Mesothelial cell of epicardium (in vitro differentiated cells): Measurements from ENCODE around the gene TENM4. TPM values are rescaled to one million over a fixed set of nuclear protein-coding genes. Genes with fewer than 3 reads are reported as not detected.

ENCODE experiments used
- DNase-seq, 2 experiments: peaks; one replicate each; pipeline ENCODE4 v3.0.0; 2021; ENCODE audit warnings: low spot score in 2 of 2; ENCODE audit not compliant: unreplicated experiment in 2 of 2
- H3K27ac Mint-ChIP-seq: 2 replicates; pipeline ENCODE4 v1.8.0; 2021; ENCODE audit warnings: mixed read lengths
- H3K27me3 Mint-ChIP-seq: 2 replicates; pipeline ENCODE4 v1.8.0; 2021; ENCODE audit warnings: low read depth, mixed read lengths
- H3K36me3 Mint-ChIP-seq: 2 replicates; pipeline ENCODE4 v1.8.0; 2021; ENCODE audit warnings: mixed read lengths
- H3K4me1 Mint-ChIP-seq: 2 replicates; pipeline ENCODE4 v1.8.0; 2021; ENCODE audit warnings: mixed read lengths
- H3K4me3 Mint-ChIP-seq: 2 replicates; pipeline ENCODE4 v1.8.0; 2021; ENCODE audit warnings: mild to moderate bottlenecking, moderate library complexity, mixed read lengths
- H3K9me3 Mint-ChIP-seq: 2 replicates; pipeline ENCODE4 v1.8.0; 2021; ENCODE audit warnings: mixed read lengths
- total RNA-seq: library from RNA; stranded (reverse); gene quantifications from 3 replicates; pipeline ENCODE4 v1.2.1, GENCODE V29; 2021
- TF ChIP-seq, protein P1 (sequence below): fragments of 200-600 bp; sonication (generic); IDR thresholded peaks from one replicate; pipeline ENCODE4 v1.5.0; 2021; ENCODE audit warnings: antibody characterized with exemption; ENCODE audit not compliant: unreplicated experiment

The TENM4 gene
- total RNA-seq, 1 donor from 2014 or later = 187 TPM

DNA sequence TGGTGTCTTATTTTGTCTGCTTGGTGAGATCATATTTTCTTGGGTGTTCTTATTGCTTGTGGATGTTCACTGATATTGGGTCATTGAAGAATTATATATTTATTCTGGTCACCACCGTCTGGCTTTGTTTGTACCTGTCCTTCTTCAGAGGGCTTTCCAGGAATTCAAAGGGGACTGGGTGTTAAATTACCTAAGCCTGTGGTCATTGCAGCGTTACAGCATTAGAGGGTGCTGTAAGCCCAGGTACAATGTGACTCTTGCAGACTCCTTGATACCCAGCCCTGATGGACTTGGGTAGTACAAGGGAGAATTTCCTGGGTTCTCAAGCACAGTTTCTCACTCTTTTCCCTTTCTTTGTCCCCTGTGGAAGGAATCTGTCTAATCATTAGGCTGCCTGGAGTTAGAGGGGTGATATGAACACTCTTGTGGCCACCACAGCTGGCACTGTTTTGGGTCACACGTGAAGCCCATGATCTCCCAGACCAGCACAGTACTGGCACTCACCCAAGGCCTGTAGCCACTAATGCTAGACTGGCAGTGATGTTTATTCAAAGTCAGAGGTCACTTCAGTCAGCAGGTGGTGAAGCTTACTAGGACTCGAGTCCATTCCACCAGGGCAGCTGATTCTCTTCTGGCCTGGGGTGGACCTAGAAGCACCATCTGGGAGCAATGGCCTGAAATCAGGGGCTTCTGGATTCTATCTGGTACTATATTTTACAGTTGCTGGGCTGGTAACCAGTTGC, 810.1 kb downstream of the TENM4 start:
- TF ChIP-seq, protein P1, sequence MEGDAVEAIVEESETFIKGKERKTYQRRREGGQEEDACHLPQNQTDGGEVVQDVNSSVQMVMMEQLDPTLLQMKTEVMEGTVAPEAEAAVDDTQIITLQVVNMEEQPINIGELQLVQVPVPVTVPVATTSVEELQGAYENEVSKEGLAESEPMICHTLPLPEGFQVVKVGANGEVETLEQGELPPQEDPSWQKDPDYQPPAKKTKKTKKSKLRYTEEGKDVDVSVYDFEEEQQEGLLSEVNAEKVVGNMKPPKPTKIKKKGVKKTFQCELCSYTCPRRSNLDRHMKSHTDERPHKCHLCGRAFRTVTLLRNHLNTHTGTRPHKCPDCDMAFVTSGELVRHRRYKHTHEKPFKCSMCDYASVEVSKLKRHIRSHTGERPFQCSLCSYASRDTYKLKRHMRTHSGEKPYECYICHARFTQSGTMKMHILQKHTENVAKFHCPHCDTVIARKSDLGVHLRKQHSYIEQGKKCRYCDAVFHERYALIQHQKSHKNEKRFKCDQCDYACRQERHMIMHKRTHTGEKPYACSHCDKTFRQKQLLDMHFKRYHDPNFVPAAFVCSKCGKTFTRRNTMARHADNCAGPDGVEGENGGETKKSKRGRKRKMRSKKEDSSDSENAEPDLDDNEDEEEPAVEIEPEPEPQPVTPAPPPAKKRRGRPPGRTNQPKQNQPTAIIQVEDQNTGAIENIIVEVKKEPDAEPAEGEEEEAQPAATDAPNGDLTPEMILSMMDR = no peak
- no peak for DNase-seq
- H3K9me3 Mint-ChIP-seq = peaks cover 41% of the 10 kb centered on the region
- H3K4me3 Mint-ChIP-seq = no peak overlapping the region
- H3K4me1 Mint-ChIP-seq = no peaks in the 10 kb centered on the region
- no peaks in the 10 kb centered on the region for H3K36me3 Mint-ChIP-seq
- H3K27me3 Mint-ChIP-seq = peaks cover 6% of the 10 kb centered on the region
- H3K27ac Mint-ChIP-seq = no peak overlapping the region

DNA sequence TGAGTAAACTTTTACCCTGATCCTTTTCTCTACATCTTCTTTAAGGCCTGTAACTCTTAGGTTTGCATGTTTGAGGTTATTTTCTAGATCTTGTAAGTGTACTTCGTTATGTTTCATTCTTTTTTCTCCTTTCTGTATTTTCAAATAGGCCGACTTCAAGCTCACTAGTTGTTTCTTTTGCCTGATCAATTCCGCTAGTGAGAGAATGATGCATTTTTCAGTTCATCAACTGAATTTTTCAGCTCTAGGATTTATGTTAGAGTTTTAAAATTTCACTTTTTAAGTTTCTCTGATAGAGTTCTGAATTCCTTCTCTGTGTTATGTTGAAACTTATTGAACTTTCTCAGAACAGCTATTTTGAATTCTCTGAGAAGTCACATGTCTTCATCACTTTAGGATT, 810.7 kb downstream of the TENM4 start:
- no peak overlapping the region for H3K27ac Mint-ChIP-seq
- H3K4me3 Mint-ChIP-seq = no peak overlapping the region
- H3K27me3 Mint-ChIP-seq = peaks cover 6% of the 10 kb centered on the region
- DNase-seq = no peak
- H3K4me1 Mint-ChIP-seq = no peaks in the 10 kb centered on the region
- TF ChIP-seq, protein P1 = no peak
- peaks cover 40% of the 10 kb centered on the region for H3K9me3 Mint-ChIP-seq
- no peaks in the 10 kb centered on the region for H3K36me3 Mint-ChIP-seq

DNA sequence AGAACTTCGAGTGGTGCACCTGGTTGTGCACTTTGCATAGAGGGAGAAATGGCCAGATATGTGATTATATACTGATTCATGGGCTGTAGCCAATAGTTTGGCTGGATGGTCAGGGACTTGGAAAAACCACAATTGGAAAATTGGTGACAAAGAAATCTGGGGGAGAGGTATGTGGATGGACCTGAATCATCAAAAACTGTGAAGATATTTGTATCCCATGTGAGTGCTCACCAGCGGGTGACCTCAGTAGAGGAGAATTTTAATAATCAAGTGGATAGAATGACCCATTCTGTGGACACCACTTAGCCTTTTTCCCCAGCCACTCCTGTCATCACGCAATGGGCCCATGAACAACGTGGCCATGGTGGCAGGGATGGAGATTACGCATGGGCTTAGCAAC, 818.2 kb downstream of the TENM4 start:
- TF ChIP-seq, protein P1 = no peak
- Mint-ChIP-seq H3K27ac (no peak overlapping the region), H3K27me3 (peaks cover 5% of the 10 kb centered on the region), H3K9me3 (peaks cover 25% of the 10 kb centered on the region), H3K4me3 (no peak overlapping the region), H3K4me1 (no peaks in the 10 kb centered on the region), H3K36me3 (peaks cover 6% of the 10 kb centered on the region)
- DNase-seq = no peak

DNA sequence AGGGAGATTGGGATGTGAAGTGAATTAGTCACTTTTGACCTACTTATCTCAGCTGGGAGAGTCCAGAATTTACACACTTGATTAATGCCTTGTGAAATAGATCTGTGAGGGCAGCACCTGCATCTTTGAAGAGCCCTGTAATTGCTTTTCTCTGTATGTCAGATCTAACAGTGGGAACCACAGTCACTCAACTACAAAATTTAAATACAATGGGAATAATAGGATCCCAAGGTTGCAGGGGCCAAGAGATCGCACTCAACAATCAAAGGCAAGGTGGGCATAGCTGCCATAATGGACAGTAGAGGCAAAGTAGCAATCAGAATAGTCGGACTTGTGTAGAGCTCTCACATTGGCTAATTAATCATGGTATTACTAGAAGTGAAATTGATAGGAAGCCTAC, 820.7 kb downstream of the TENM4 start:
- no peak overlapping the region for H3K27ac Mint-ChIP-seq
- H3K27me3 Mint-ChIP-seq = peaks cover 3% of the 10 kb centered on the region
- no peak overlapping the region for H3K4me3 Mint-ChIP-seq
- peaks cover 22% of the 10 kb centered on the region for H3K9me3 Mint-ChIP-seq
- H3K36me3 Mint-ChIP-seq = peaks cover 6% of the 10 kb centered on the region
- TF ChIP-seq, protein P1 = no peak
- H3K4me1 Mint-ChIP-seq = no peaks in the 10 kb centered on the region
- DNase-seq = no peak

DNA sequence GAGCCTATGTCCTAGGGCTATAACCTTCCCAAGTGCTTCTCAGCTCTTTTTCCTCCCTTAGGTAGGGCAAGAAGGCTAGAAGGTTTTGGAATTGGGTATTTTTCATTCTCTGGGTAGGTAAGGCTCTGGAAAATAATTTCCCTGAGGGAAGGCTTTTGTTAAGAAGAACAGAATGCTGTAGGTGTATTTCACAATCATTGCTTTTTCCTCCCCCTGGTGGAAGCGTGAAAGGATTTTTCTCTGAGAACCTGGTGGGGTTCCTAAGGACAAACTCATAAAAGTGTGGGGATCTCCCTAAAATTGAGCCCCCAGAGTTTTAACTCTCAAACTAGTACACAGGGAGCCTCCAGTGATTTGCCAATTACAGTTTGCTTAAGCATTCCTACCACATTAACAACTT, 825.1 kb downstream of the TENM4 start:
- no peak for DNase-seq
- Mint-ChIP-seq H3K27ac (no peak overlapping the region), H3K9me3 (peaks cover 36% of the 10 kb centered on the region), H3K4me3 (no peak overlapping the region), H3K36me3 (peaks cover 6% of the 10 kb centered on the region), H3K4me1 (no peaks in the 10 kb centered on the region), H3K27me3 (no peaks in the 10 kb centered on the region)
- TF ChIP-seq, protein P1 = no peak
